GM18873 (cell line): ENCODE measurements around the gene CD22.
A peak's percentile ranks its signal among the peaks of the same experiment; 100 is the strongest.

Experiments
- ATAC-seq: cut with Tn5 transposase; IDR thresholded peaks from one replicate; pipeline ENCODE4 v1.9.1; 2021; ENCODE audit warnings: mild to moderate bottlenecking, moderate library complexity, moderate number of reproducible peaks; ENCODE audit not compliant: unreplicated experiment, low FRiP score

The CD22 gene

GRCh38 chr19:35336166-35336955, 7.4 kb downstream of the CD22 start:
- ATAC-seq, result no peak

GRCh38 chr19:35337097-35337983, 8.4 kb downstream of the CD22 start:
- no peak for ATAC-seq

- no peak for ATAC-seq
Measured at GRCh38 chr19:35337984-35338296, 9.0 kb downstream of the CD22 start.

- ATAC-seq, result no peak
Measured at GRCh38 chr19:35340431-35340830, 11.4 kb downstream of the CD22 start.

- ATAC-seq, result no peak
Measured at GRCh38 chr19:35341006-35341405, 12.0 kb downstream of the CD22 start.

- ATAC-seq, result no peak
Measured at GRCh38 chr19:35341565-35342225, 12.7 kb downstream of the CD22 start.

- no peak for ATAC-seq
Measured at GRCh38 chr19:35342430-35342829, 13.4 kb downstream of the CD22 start.

- no peak for ATAC-seq
Measured at GRCh38 chr19:35344511-35345031, 15.6 kb downstream of the CD22 start.

- ATAC-seq, result no peak
Measured at GRCh38 chr19:35345671-35346111, 16.7 kb downstream of the CD22 start.

GRCh38 chr19:35346193-35347052, 17.4 kb downstream of the CD22 start:
- no peak for ATAC-seq

- peak; percentile 62 for ATAC-seq
Measured at GRCh38 chr19:35347171-35347929, 18.4 kb downstream of the CD22 start, which contains the start of gene FFAR1. Gene FFAR1, plus strand, starts transcription at chr19:35347902. Its CDS starts 3,650 bp downstream, at chr19:35351552.

- ATAC-seq, result no peak
Measured at GRCh38 chr19:35347930-35348298, 18.9 kb downstream of the CD22 start.

- ATAC-seq, result no peak
Measured at GRCh38 chr19:35348911-35349611, 20.1 kb downstream of the CD22 start.

- no peak for ATAC-seq
Measured at GRCh38 chr19:35349614-35350521, 20.9 kb downstream of the CD22 start.

GRCh38 chr19:35350591-35350990, 21.6 kb downstream of the CD22 start:
- ATAC-seq, result no peak

GRCh38 chr19:35351411-35352176, 22.6 kb downstream of the CD22 start:
- no peak for ATAC-seq

GRCh38 chr19:35352177-35352447, 23.1 kb downstream of the CD22 start:
- no peak for ATAC-seq
